Measurements from ENCODE around the gene PER3.

PER3 gene

GRCh38 chr1:7783826-7784491 lies at the start of gene PER3:
Gene PER3 (plus strand): TSS chr1:7784291. CDS start chr1:7784878, 587 bp downstream.
- peak; percentile 88 for DNase-seq (ENCODE audit: low spot score)

GRCh38 chr1:7738044-7738443 lies 46.0 kb upstream of the PER3 start:
- no peak for DNase-seq (ENCODE audit: low spot score)

GRCh38 chr1:7743346-7743745 lies 40.7 kb upstream of the PER3 start:
- no peak for DNase-seq (ENCODE audit: low spot score)

- no peak for DNase-seq (ENCODE audit: low spot score)
Measured at GRCh38 chr1:7744882-7745281, 39.2 kb upstream of the PER3 start.

- no peak for DNase-seq (ENCODE audit: low spot score)
Measured at GRCh38 chr1:7745783-7746182, 38.3 kb upstream of the PER3 start.

- no peak for DNase-seq (ENCODE audit: low spot score)
Measured at GRCh38 chr1:7747605-7748004, 36.5 kb upstream of the PER3 start.

GRCh38 chr1:7749126-7749525 lies 35.0 kb upstream of the PER3 start:
- no peak for DNase-seq (ENCODE audit: low spot score)

GRCh38 chr1:7751174-7751573 lies 32.9 kb upstream of the PER3 start:
- no peak for DNase-seq (ENCODE audit: low spot score)

GRCh38 chr1:7752512-7753417 lies 31.3 kb upstream of the PER3 start:
- peak; percentile 48 for DNase-seq (ENCODE audit: low spot score)

- no peak for DNase-seq (ENCODE audit: low spot score)
Measured at GRCh38 chr1:7753641-7754040, 30.4 kb upstream of the PER3 start.

GRCh38 chr1:7754234-7754633 lies 29.9 kb upstream of the PER3 start:
- no peak for DNase-seq (ENCODE audit: low spot score)

- DNase-seq (ENCODE audit: low spot score), result no peak
Measured at GRCh38 chr1:7755448-7755847, 28.6 kb upstream of the PER3 start.

- no peak for DNase-seq (ENCODE audit: low spot score)
Measured at GRCh38 chr1:7760245-7760644, 23.8 kb upstream of the PER3 start.

GRCh38 chr1:7761103-7761502 lies 23.0 kb upstream of the PER3 start:
- DNase-seq (ENCODE audit: low spot score), result no peak

GRCh38 chr1:7767176-7767575 lies 16.9 kb upstream of the PER3 start:
- no peak for DNase-seq (ENCODE audit: low spot score)

GRCh38 chr1:7768583-7768982 lies 15.5 kb upstream of the PER3 start:
- no peak for DNase-seq (ENCODE audit: low spot score)

GRCh38 chr1:7769673-7770412 lies 14.2 kb upstream of the PER3 start:
- DNase-seq (ENCODE audit: low spot score), result no peak

- DNase-seq (ENCODE audit: low spot score), result no peak
Measured at GRCh38 chr1:7770669-7770996, 13.5 kb upstream of the PER3 start.

GRCh38 chr1:7770997-7771822 lies 12.9 kb upstream of the PER3 start, which contains the start of gene VAMP3:
Gene VAMP3 (plus strand): TSS chr1:7771296. CDS start chr1:7771384, 88 bp downstream.
- peak; percentile 89 for DNase-seq (ENCODE audit: low spot score)

- DNase-seq (ENCODE audit: low spot score), result no peak
Measured at GRCh38 chr1:7771823-7772299, 12.2 kb upstream of the PER3 start.

GRCh38 chr1:7777591-7777990 lies 6.5 kb upstream of the PER3 start:
- DNase-seq (ENCODE audit: low spot score), result no peak

Data from activated CD4-positive, alpha-beta T cell treated with anti-CD3 and anti-CD28 coated beads, Interleukin-2, Interleukin-4, amounts not matched to agents 100 ng/mL and 50 ng/mL, durations not matched to agents 16 hours and 8 hours (primary cell).